ENCODE results near the gene DENND11. TPM values are rescaled to one million over a fixed set of nuclear protein-coding genes. Genes with fewer than 3 reads are reported as not detected.

The DENND11 gene
- total and polyA plus RNA-seq, 10 donors, result 7.6 to 68.4 (median 48.8) TPM

DNA sequence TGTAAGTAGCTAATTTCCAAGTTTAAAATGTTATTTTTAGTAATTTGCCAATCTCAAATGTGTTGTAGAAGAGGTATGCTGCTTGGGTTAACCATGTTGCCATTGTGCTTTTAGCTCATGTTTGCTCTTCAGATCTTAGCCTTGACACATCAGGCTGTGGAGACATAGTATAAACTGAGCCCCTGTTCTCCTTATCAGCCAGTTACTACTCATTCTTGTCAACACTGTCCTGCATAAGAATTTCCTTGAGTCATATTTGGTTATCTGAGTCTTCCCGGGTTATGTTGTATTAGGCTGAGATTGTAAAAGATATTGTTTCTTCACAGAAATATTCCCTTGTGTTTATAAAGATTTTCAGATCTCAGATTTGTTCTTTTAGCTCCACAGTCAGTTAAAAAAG lies 40.3 kb upstream of the DENND11 start:
- H3K36me3 ChIP-seq, result peaks cover 5 to 81% (median 68%) of the 10 kb centered on the region in 6 donors
- 89 to 100% (median 98%) methylated on average over 1 of the region's 1 CpG for WGBS, 5 donors
- intact Hi-C loops (cut with DNase I; ENCODE audit: low total_unique reads), result no loop called here

DNA sequence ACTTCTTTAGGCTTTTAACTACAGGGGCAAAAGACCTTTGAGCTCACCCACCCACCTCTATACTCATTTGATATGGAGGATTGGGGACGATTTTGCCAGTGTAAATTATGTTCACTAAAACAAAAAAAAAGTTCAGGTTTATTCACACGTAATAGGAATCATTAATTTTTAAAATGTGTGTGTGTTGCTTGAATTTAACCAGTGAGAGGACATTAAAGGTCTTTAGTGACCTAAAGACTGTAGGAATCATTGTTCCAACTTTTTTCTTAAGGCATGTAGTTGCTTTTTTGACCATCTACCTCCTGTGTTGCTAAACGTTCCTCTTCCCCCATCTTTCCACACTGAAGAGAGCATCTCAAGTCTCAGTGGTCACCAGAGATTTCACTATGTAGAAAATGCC lies 37.3 kb upstream of the DENND11 start:
- H3K4me1 ChIP-seq, result peaks cover 18 to 55% (median 43%) of the 10 kb centered on the region in 6 donors
- no peak for TF ChIP-seq POLR2A (IDR thresholded peaks at IDR 0.05)
- TF ChIP-seq, protein P1, sequence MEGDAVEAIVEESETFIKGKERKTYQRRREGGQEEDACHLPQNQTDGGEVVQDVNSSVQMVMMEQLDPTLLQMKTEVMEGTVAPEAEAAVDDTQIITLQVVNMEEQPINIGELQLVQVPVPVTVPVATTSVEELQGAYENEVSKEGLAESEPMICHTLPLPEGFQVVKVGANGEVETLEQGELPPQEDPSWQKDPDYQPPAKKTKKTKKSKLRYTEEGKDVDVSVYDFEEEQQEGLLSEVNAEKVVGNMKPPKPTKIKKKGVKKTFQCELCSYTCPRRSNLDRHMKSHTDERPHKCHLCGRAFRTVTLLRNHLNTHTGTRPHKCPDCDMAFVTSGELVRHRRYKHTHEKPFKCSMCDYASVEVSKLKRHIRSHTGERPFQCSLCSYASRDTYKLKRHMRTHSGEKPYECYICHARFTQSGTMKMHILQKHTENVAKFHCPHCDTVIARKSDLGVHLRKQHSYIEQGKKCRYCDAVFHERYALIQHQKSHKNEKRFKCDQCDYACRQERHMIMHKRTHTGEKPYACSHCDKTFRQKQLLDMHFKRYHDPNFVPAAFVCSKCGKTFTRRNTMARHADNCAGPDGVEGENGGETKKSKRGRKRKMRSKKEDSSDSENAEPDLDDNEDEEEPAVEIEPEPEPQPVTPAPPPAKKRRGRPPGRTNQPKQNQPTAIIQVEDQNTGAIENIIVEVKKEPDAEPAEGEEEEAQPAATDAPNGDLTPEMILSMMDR (IDR thresholded peaks at IDR 0.05 in 8 of 11, conservative IDR thresholded peaks at IDR 0.05 in 3 of 11), result no peak
- TF ChIP-seq POLR2AphosphoS5 (IDR thresholded peaks at IDR 0.05), result no peak
- no peak for DNase-seq
- H3K9me3 ChIP-seq, result no peaks in the 10 kb centered on the region
- H3K27ac ChIP-seq, result no peak overlapping the region
- H3K4me3 ChIP-seq, result peak overlapping the region in 7 of 8 donors; percentile 41 to 84 (median 76)
- intact Hi-C loops (cut with DNase I; ENCODE audit: low total_unique reads), result loop anchor here (10.0 kb wide), 1 partner anchor 84 kb away; no protein-coding TSS in a partner anchor
- H3K36me3 ChIP-seq, result peaks cover 0 to 52% (median 38%) of the 10 kb centered on the region in 6 donors
- 55 to 75% (median 64%) methylated on average over 3 of the region's 3 CpGs for WGBS, 5 donors
- H3K27me3 ChIP-seq (replicated peaks in 1 of 7), result no peaks in the 10 kb centered on the region

More for the DNA sequence above, 40.3 kb upstream of the DENND11 start:
- Histone ChIP-seq H3K9me3 (no peaks in the 10 kb centered on the region), H3K27me3 (replicated peaks in 1 of 7) (no peaks in the 10 kb centered on the region), H3K27ac (no peak overlapping the region), H3K4me1 (peaks cover 18 to 44% (median 38%) of the 10 kb centered on the region in 6 donors), H3K4me3 (no peak overlapping the region)
- DNase-seq, result no peak
- TF ChIP-seq, protein P1 (IDR thresholded peaks at IDR 0.05 in 8 of 11, conservative IDR thresholded peaks at IDR 0.05 in 3 of 11), result no peak
- TF ChIP-seq POLR2AphosphoS5 (IDR thresholded peaks at IDR 0.05) (no peak), POLR2A (IDR thresholded peaks at IDR 0.05) (no peak)

DNA sequence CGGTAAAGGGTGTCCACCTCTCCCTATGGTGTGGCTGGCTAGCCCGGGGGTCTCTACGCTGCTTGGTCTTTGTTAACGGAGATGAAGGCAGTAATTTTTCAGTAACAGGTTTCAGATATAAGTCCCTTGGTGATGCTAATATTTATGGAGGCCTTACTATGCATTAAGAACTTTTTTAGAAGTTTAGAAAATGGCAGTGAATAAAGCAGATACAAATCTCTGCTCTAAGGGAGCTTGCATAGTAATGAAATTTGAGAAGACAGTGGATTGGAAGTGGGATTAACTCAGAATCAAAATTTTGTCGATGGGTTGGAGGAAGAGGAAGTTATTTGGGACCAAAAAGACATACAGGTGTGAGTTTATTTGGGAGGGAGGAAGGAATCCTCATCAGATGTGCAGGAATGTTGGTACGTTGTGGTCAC lies 36.6 kb upstream of the DENND11 start:
- TF ChIP-seq, protein P1 (IDR thresholded peaks at IDR 0.05 in 8 of 11, conservative IDR thresholded peaks at IDR 0.05 in 3 of 11), result no peak
- TF ChIP-seq POLR2A (IDR thresholded peaks at IDR 0.05) (no peak), POLR2AphosphoS5 (IDR thresholded peaks at IDR 0.05) (no peak)
- 0 to 2% (median 1%) methylated on average over 6 of the region's 6 CpGs for WGBS, 5 donors
- Histone ChIP-seq H3K9me3 (no peaks in the 10 kb centered on the region), H3K4me3 (peak overlapping the region; percentile 41 to 84 (median 76)), H3K4me1 (peaks cover 18 to 55% (median 43%) of the 10 kb centered on the region in 6 donors), H3K27ac (peak overlapping the region; percentile 64 to 90 (median 88)), H3K36me3 (peaks cover 0 to 45% (median 31%) of the 10 kb centered on the region in 6 donors), H3K27me3 (replicated peaks in 1 of 7) (no peaks in the 10 kb centered on the region)
- DNase-seq, result no peak
- intact Hi-C loops (cut with DNase I; ENCODE audit: low total_unique reads), result loop anchor here (10.0 kb wide), 1 partner anchor 84 kb away; no protein-coding TSS in a partner anchor

DNA sequence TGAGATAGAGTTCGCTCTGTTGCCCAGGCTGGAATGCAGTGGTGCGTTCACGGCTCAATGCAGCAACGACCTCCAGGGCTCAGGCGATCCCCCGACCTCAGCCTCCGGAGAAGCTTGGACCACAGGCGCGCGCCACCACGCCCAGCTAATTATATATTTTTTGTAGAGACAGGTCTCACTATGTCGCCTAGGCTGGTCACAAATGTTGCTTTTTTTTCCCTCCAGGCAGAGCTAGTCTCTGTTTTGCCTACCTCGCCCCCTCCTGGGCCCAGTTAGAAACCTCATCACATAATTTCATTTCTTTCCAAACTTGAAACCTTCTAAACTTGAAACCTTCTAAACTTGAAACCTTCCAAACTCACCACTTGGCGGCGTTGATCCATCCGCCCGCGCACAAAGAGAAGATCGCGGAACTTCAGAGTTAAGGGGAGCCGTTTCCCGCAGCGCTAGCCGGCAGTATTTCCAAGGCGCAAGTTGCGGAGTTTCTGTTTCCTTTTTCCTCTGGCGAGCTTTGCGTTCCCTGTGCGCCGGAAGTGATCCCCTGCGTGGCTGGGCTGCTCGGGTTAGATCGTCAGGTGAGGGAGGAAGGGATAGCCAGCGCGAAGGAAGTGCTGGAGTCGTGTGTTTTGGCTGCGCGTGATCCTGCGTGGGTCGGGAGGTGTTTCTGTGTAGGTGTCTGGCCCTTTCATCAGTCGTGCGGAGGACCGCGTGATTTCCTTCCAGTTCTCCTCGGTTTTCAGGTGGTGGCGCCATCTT lies 36.0 kb upstream of the DENND11 start, which contains the start of gene SSBP1:
Gene SSBP1 (plus strand): TSS at position 523 of the 756 bp plus-strand sequence. CDS start 809 bp downstream, outside the sequence.
- no peaks in the 10 kb centered on the region for H3K27me3 ChIP-seq (replicated peaks in 1 of 7)
- H3K9me3 ChIP-seq, result no peaks in the 10 kb centered on the region
- H3K4me3 ChIP-seq, result peak within 1 kb of the TSS; percentile 41 to 84 (median 76)
- intact Hi-C loops (cut with DNase I; ENCODE audit: low total_unique reads), result loop anchor here (10.0 kb wide), 1 partner anchor 83 kb away; no protein-coding TSS in a partner anchor
- H3K4me1 ChIP-seq, result peaks cover 18 to 55% (median 43%) of the 10 kb centered on the region in 6 donors
- H3K36me3 ChIP-seq, result peaks cover 0 to 39% (median 26%) of the 10 kb centered on the region in 6 donors
- peak; percentile 93 to 97 (median 94) for TF ChIP-seq POLR2AphosphoS5 (IDR thresholded peaks at IDR 0.05)
- peak in 2 of 3 donors; percentile 29 to 72 for TF ChIP-seq POLR2A (IDR thresholded peaks at IDR 0.05)
- TF ChIP-seq, protein P1 (IDR thresholded peaks at IDR 0.05 in 8 of 11, conservative IDR thresholded peaks at IDR 0.05 in 3 of 11), result peak; percentile 61 to 96 (median 82)
- DNase-seq, result peak; percentile 95
- WGBS, 5 donors, result 1 to 2% (median 2%) methylated on average over 44 to 46 of the region's 46 CpGs
- H3K27ac ChIP-seq, result peak within 1 kb of the TSS; percentile 79 to 90 (median 88)

Measured in spleen (tissue), 11 donors.